Type B pancreatic cell (in vitro differentiated cells): ENCODE results near the gene USH2A. TPM values are rescaled to one million over a fixed set of nuclear protein-coding genes. Genes with fewer than 3 reads are reported as not detected.
"Not testable (repeated sequence)": the region's sequence is repeated elsewhere in the genome, so short reads cannot be mapped to it uniquely, and the experiment has no call there.

Experiments
- DNase-seq: peaks from one replicate; pipeline ENCODE4 v3.0.0; 2021; ENCODE audit warnings: mixed read lengths; ENCODE audit not compliant: unreplicated experiment; ENCODE audit errors: extremely low spot score
- H3K27ac Mint-ChIP-seq: 2 replicates; pipeline ENCODE4 v1.8.0; 2021; ENCODE audit warnings: mild to moderate bottlenecking, mixed read lengths
- H3K27me3 Mint-ChIP-seq: 2 replicates; pipeline ENCODE4 v1.8.0; 2021; ENCODE audit warnings: mixed read lengths
- H3K36me3 Mint-ChIP-seq: 2 replicates; pipeline ENCODE4 v1.8.0; 2021; ENCODE audit warnings: mixed read lengths
- H3K4me1 Mint-ChIP-seq: one replicate; pipeline ENCODE4 v1.8.0; 2021; ENCODE audit warnings: mixed read lengths; ENCODE audit not compliant: unreplicated experiment
- H3K4me3 Mint-ChIP-seq: 2 replicates; pipeline ENCODE4 v1.8.0; 2021; ENCODE audit warnings: mild to moderate bottlenecking, mixed read lengths
- H3K9me3 Mint-ChIP-seq: 2 replicates; pipeline ENCODE4 v1.8.0; 2021; ENCODE audit warnings: mixed read lengths
- total RNA-seq: library from RNA; stranded (reverse); gene quantifications from 2 replicates; pipeline ENCODE4 v1.2.1, GENCODE V29; 2021; ENCODE audit warnings: low replicate concordance
- TF ChIP-seq, protein P1 (sequence below): fragments of 200-600 bp; sonication (generic); conservative IDR thresholded peaks from 2 replicates; pipeline ENCODE4 v1.5.0; 2021; ENCODE audit warnings: antibody characterized with exemption, mild to moderate bottlenecking

Gene USH2A
- total RNA-seq, 1 donor from 2014 or later: 0.22 TPM

DNA sequence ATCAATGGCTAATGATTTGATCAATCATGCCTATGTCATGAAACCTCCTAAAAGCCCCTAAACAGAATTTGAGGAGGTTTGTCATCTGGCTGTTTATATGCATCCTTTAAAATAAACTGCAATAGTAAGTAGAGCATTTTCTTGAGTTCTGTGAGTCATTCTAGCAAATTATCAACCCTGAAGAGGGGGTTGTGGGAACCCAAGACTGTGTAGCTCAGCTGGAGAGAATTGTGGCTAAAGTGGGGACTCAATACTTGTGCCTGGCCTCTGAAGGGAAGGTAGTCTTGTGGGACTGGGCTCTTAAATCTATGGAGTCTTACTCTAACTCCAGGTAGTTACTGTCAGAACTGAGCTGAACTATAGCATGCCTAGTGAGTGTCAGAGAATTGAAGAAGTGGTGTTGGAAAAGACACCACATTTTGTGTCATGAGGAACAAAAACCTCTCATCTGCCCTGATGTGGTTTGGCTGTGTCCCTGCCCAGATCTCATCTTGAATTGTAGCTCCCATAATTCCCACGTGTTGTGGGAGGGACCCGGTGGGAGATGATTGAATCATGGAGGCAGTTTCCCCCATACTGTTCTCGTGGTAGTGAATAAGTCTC lies 402.4 kb downstream of the USH2A start:
- H3K9me3 Mint-ChIP-seq: no peaks in the 10 kb centered on the region
- H3K4me3 Mint-ChIP-seq: no peak overlapping the region
- no peak for DNase-seq

DNA sequence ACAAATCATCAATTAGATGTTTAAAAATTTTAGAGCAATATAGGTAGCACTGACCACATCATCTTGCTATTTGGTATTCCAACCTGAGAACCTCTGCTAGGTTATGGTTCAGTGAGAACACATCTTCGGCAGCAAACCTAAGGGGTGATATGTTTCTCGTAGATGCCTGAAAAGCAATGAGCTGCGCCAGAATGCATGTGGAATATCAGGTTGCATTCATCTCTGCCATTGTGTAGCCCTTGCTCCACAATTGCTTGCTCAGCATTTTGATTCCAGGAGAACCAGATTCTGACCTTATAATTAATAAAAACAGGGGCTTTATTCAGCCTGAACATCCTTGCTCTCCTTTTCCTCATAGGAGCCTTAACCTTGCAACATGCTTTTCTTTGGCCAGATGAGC lies 408.1 kb downstream of the USH2A start:
- TF ChIP-seq, protein P1, sequence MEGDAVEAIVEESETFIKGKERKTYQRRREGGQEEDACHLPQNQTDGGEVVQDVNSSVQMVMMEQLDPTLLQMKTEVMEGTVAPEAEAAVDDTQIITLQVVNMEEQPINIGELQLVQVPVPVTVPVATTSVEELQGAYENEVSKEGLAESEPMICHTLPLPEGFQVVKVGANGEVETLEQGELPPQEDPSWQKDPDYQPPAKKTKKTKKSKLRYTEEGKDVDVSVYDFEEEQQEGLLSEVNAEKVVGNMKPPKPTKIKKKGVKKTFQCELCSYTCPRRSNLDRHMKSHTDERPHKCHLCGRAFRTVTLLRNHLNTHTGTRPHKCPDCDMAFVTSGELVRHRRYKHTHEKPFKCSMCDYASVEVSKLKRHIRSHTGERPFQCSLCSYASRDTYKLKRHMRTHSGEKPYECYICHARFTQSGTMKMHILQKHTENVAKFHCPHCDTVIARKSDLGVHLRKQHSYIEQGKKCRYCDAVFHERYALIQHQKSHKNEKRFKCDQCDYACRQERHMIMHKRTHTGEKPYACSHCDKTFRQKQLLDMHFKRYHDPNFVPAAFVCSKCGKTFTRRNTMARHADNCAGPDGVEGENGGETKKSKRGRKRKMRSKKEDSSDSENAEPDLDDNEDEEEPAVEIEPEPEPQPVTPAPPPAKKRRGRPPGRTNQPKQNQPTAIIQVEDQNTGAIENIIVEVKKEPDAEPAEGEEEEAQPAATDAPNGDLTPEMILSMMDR: no peak
- Mint-ChIP-seq H3K27me3 (no peaks in the 10 kb centered on the region), H3K4me3 (no peak overlapping the region), H3K36me3 (no peaks in the 10 kb centered on the region), H3K9me3 (no peaks in the 10 kb centered on the region), H3K27ac (no peak overlapping the region), H3K4me1 (no peaks in the 10 kb centered on the region)
- no peak for DNase-seq

More for the DNA sequence above, 402.4 kb downstream of the USH2A start:
- Mint-ChIP-seq H3K36me3 (no peaks in the 10 kb centered on the region), H3K27me3 (no peaks in the 10 kb centered on the region), H3K27ac (no peak overlapping the region), H3K4me1 (no peaks in the 10 kb centered on the region)
- TF ChIP-seq, protein P1: no peak

DNA sequence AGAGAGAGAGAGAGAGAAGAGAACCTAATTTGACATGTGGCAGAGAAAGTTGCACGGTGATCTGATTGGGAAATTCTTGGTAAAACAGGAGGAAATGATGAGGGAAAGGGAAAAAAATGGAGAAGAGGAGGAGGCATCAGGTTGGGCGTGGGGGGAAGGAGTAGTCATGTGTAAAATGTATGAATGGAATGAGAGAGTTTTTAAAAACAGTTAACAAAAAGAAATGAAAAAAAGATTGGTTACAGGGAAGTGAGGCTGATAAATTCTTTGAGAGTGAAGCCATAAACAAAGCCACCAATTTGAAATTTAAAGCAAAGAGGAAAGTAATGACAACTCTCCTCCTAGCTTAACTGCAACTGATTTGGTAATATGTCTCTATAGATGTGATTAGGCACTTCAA lies 409.2 kb downstream of the USH2A start:
- TF ChIP-seq, protein P1: no peak
- Mint-ChIP-seq H3K36me3 (no peaks in the 10 kb centered on the region), H3K9me3 (no peaks in the 10 kb centered on the region), H3K4me1 (no peaks in the 10 kb centered on the region), H3K4me3 (no peak overlapping the region), H3K27me3 (no peaks in the 10 kb centered on the region), H3K27ac (no peak overlapping the region)
- DNase-seq: no peak

DNA sequence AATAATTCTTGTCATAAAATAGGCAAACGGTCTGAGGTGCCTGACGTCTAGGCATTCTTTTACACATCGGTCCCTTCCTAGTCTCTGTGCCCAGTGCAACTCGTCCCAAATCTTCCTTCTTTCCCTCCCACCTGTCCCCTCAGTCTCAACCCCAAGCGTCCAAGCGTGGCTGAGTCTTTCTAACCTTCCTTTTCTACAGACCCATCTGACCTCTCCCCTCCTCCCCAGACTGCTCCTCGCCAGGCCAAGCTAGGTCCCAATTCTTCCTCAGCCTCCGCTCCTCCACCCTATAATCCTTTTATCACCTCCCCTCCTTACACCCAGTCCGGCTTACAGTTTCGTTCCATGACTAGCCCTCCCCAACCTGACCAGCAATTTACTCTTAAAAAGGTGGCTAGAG lies 413.8 kb downstream of the USH2A start:
- H3K4me1 Mint-ChIP-seq, H3K36me3 Mint-ChIP-seq, H3K9me3 Mint-ChIP-seq, H3K4me3 Mint-ChIP-seq, DNase-seq, H3K27ac Mint-ChIP-seq, H3K27me3 Mint-ChIP-seq: not testable (repeated sequence)

DNA sequence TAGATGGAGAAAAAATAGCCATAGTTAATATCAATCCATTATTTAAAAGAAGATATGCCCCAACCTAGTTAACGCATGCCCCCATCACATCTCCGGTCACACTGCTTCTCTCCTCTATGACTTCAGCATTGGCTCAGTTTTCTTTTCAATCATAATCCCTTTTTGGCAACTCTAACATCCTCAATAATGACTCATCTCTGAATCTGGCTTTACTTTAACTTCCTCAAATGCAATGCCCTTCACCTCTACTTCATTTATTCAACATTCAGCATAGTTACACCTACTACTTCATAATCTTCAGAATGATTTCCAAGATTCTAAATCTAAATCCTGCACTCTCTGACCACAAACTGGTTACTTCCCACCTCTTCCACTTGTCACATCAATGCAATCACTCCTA lies 417.3 kb downstream of the USH2A start:
- TF ChIP-seq, protein P1: no peak
- no peaks in the 10 kb centered on the region for H3K4me1 Mint-ChIP-seq
- no peaks in the 10 kb centered on the region for H3K9me3 Mint-ChIP-seq
- no peak overlapping the region for H3K4me3 Mint-ChIP-seq
- H3K27me3 Mint-ChIP-seq: no peaks in the 10 kb centered on the region
- no peak overlapping the region for H3K27ac Mint-ChIP-seq
- no peaks in the 10 kb centered on the region for H3K36me3 Mint-ChIP-seq
- no peak for DNase-seq

DNA sequence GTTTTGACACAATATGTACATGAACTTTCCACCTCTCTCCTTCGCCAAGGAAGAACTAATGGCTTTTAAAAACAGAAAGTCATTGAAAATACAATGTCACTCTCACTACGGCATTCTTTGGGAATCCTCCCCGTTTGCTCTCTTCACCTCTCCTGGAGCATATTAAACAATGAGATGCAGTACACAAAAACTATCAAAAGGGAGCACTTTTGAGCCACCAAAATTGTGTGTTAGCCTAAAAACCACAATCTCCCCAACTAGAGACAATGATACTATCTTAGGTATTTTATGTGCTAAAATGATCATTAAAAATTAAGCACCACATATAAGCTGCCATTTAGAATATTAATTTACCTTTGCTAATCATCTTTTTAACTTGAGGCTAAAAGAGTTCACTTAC lies 430.6 kb downstream of the USH2A start:
- no peak overlapping the region for H3K4me3 Mint-ChIP-seq
- no peaks in the 10 kb centered on the region for H3K9me3 Mint-ChIP-seq
- no peaks in the 10 kb centered on the region for H3K36me3 Mint-ChIP-seq
- no peak for DNase-seq
- TF ChIP-seq, protein P1: peak; percentile 75
- H3K27me3 Mint-ChIP-seq: no peaks in the 10 kb centered on the region
- no peak overlapping the region for H3K27ac Mint-ChIP-seq
- H3K4me1 Mint-ChIP-seq: peaks cover 4% of the 10 kb centered on the region
